Endometrial microvascular endothelial cells (primary cell): ENCODE data around the gene AVL9. TPM values are rescaled to one million over a fixed set of nuclear protein-coding genes. Genes with fewer than 3 reads are reported as not detected.
"Not testable (repeated sequence)": the region's sequence is repeated elsewhere in the genome, so short reads cannot be mapped to it uniquely, and the experiment has no call there.

Experiments used
- in situ Hi-C: cut with HindIII; loops from 2 replicates; pipeline ENCODE4 v1.10.0; 2017; ENCODE audit warnings: low sequenced_read_pairs, low pct_unique_long_range_greater_than_20kb; ENCODE audit errors: inconsistent ontology term
- total RNA-seq: library from RNA; depleted of rRNA; stranded (reverse); fragments of >200 nt; gene quantifications from one replicate; pipeline ENCODE4 v1.2.3, GENCODE V29; 2015; ENCODE audit errors: inconsistent ontology term

The AVL9 gene
- total RNA-seq, 1 donor from 2014 or later = 20.7 TPM

- in situ Hi-C loops = no loop called here
These were observed 5.0 kb upstream of the AVL9 start, which contains the start of gene LSM5 for GRCh38 chr7:32490127-32490796. Gene LSM5, minus strand, starts transcription at chr7:32490380. Its CDS starts 15 bp downstream, at chr7:32490365.

- in situ Hi-C loops = no loop called here
These were observed 367 bp upstream of the AVL9 start for GRCh38 chr7:32494946-32495297.

- in situ Hi-C loops = no loop called here
These were observed 944 bp downstream of the AVL9 start for GRCh38 chr7:32496052-32496813.

GRCh38 chr7:32499755-32500154, 4.5 kb downstream of the AVL9 start:
- in situ Hi-C loops = not testable (repeated sequence)

GRCh38 chr7:32500216-32500615, 4.9 kb downstream of the AVL9 start:
- in situ Hi-C loops = not testable (repeated sequence)

GRCh38 chr7:32500922-32501341, 5.6 kb downstream of the AVL9 start:
- in situ Hi-C loops = no loop called here

- in situ Hi-C loops = no loop called here
These were observed 6.2 kb downstream of the AVL9 start for GRCh38 chr7:32501522-32501921.

- in situ Hi-C loops = no loop called here
These were observed 7.4 kb downstream of the AVL9 start for GRCh38 chr7:32502728-32503127.

- in situ Hi-C loops = no loop called here
These were observed 11.2 kb downstream of the AVL9 start for GRCh38 chr7:32506266-32507054.

GRCh38 chr7:32507414-32507813, 12.1 kb downstream of the AVL9 start:
- in situ Hi-C loops = no loop called here

GRCh38 chr7:32511791-32512190, 16.5 kb downstream of the AVL9 start:
- in situ Hi-C loops = no loop called here

- in situ Hi-C loops = no loop called here
These were observed 17.9 kb downstream of the AVL9 start for GRCh38 chr7:32513210-32513609.

GRCh38 chr7:32515890-32516550, 20.7 kb downstream of the AVL9 start:
- in situ Hi-C loops = no loop called here

GRCh38 chr7:32516551-32517100, 21.3 kb downstream of the AVL9 start:
- in situ Hi-C loops = no loop called here

GRCh38 chr7:32518534-32519140, 23.3 kb downstream of the AVL9 start:
- in situ Hi-C loops = no loop called here

GRCh38 chr7:32519763-32520162, 24.5 kb downstream of the AVL9 start:
- in situ Hi-C loops = no loop called here

GRCh38 chr7:32522746-32523530, 27.6 kb downstream of the AVL9 start:
- in situ Hi-C loops = no loop called here

- in situ Hi-C loops = no loop called here
These were observed 29.3 kb downstream of the AVL9 start for GRCh38 chr7:32524631-32525030.
